ENCODE data around the gene ESRRG.

The ESRRG gene

GRCh38 chr1:216731562-216731961, 8.3 kb upstream of the ESRRG start:
- Histone ChIP-seq H3K27me3 (ENCODE audit: insufficient read depth, low read length, poor library complexity) (no peaks in the 10 kb centered on the region), H3K27ac (ENCODE audit: low read length) (no peak overlapping the region), H3K4me2 (ENCODE audit: insufficient read depth, low read length) (no peak overlapping the region), H2AFZ (ENCODE audit: low read depth, low read length) (no peak overlapping the region), H3K79me2 (ENCODE audit: insufficient read depth, low read length) (no peaks in the 10 kb centered on the region), H3K36me3 (ENCODE audit: insufficient read depth, low read length) (no peaks in the 10 kb centered on the region), H4K20me1 (ENCODE audit: insufficient read depth, low read length) (no peaks in the 10 kb centered on the region), H3K4me3 (ENCODE audit: low read depth in 1 of 2, low read length in 2 of 2) (no peak overlapping the region), H3K9ac (ENCODE audit: low read depth, low read length) (no peak overlapping the region), H3K9me3 (ENCODE audit: insufficient read depth, low read length, severe bottlenecking) (no peaks in the 10 kb centered on the region), H3K4me1 (ENCODE audit: insufficient read depth, low read length) (no peaks in the 10 kb centered on the region)
- no peak for TF ChIP-seq EZH2 (IDR thresholded peaks at IDR 0.05; ENCODE audit: borderline replicate concordance, low read depth, low read length, severe bottlenecking)
- no peak for TF ChIP-seq CTCF (IDR thresholded peaks at IDR 0.05; ENCODE audit: borderline replicate concordance, extremely low read depth, low read length, poor library complexity, severe bottlenecking)
- DNase-seq (no peak), ATAC-seq (ENCODE audit: insufficient read depth, low read depth) (no peak)

- no peak overlapping the region for H3K4me2 ChIP-seq (ENCODE audit: insufficient read depth, low read length)
- no peak overlapping the region for H3K9ac ChIP-seq (ENCODE audit: low read depth, low read length)
- H3K36me3 ChIP-seq (ENCODE audit: insufficient read depth, low read length): no peaks in the 10 kb centered on the region
- H3K4me3 ChIP-seq (ENCODE audit: low read depth in 1 of 2, low read length in 2 of 2): no peak overlapping the region
- H3K79me2 ChIP-seq (ENCODE audit: insufficient read depth, low read length): no peaks in the 10 kb centered on the region
- no peak overlapping the region for H2AFZ ChIP-seq (ENCODE audit: low read depth, low read length)
- H3K9me3 ChIP-seq (ENCODE audit: insufficient read depth, low read length, severe bottlenecking): no peaks in the 10 kb centered on the region
- TF ChIP-seq EZH2 (IDR thresholded peaks at IDR 0.05; ENCODE audit: borderline replicate concordance, low read depth, low read length, severe bottlenecking): no peak
- TF ChIP-seq CTCF (IDR thresholded peaks at IDR 0.05; ENCODE audit: borderline replicate concordance, extremely low read depth, low read length, poor library complexity, severe bottlenecking): no peak
- no peak for DNase-seq
- H4K20me1 ChIP-seq (ENCODE audit: insufficient read depth, low read length): no peaks in the 10 kb centered on the region
- H3K27me3 ChIP-seq (ENCODE audit: insufficient read depth, low read length, poor library complexity): no peaks in the 10 kb centered on the region
- no peak overlapping the region for H3K27ac ChIP-seq (ENCODE audit: low read length)
- ATAC-seq (ENCODE audit: insufficient read depth, low read depth): no peak
- no peaks in the 10 kb centered on the region for H3K4me1 ChIP-seq (ENCODE audit: insufficient read depth, low read length)
These were observed 3.2 kb upstream of the ESRRG start for GRCh38 chr1:216726435-216726834.

GRCh38 chr1:216722821-216723220, 408 bp downstream of the ESRRG start:
- ATAC-seq (ENCODE audit: insufficient read depth, low read depth) (no peak), DNase-seq (no peak)
- Histone ChIP-seq H3K27me3 (ENCODE audit: insufficient read depth, low read length, poor library complexity) (no peaks in the 10 kb centered on the region), H3K4me1 (ENCODE audit: insufficient read depth, low read length) (no peaks in the 10 kb centered on the region), H3K9me3 (ENCODE audit: insufficient read depth, low read length, severe bottlenecking) (no peaks in the 10 kb centered on the region), H2AFZ (ENCODE audit: low read depth, low read length) (no peak overlapping the region), H3K4me3 (ENCODE audit: low read depth in 1 of 2, low read length in 2 of 2) (no peak overlapping the region), H3K27ac (ENCODE audit: low read length) (no peak overlapping the region), H3K4me2 (ENCODE audit: insufficient read depth, low read length) (no peak overlapping the region), H3K9ac (ENCODE audit: low read depth, low read length) (no peak overlapping the region), H4K20me1 (ENCODE audit: insufficient read depth, low read length) (no peaks in the 10 kb centered on the region), H3K36me3 (ENCODE audit: insufficient read depth, low read length) (no peaks in the 10 kb centered on the region), H3K79me2 (ENCODE audit: insufficient read depth, low read length) (no peaks in the 10 kb centered on the region)
- no peak for TF ChIP-seq CTCF (IDR thresholded peaks at IDR 0.05; ENCODE audit: borderline replicate concordance, extremely low read depth, low read length, poor library complexity, severe bottlenecking)
- TF ChIP-seq EZH2 (IDR thresholded peaks at IDR 0.05; ENCODE audit: borderline replicate concordance, low read depth, low read length, severe bottlenecking): no peak

- Histone ChIP-seq H3K27ac (ENCODE audit: low read length) (no peak overlapping the region), H3K9ac (ENCODE audit: low read depth, low read length) (no peak overlapping the region), H3K4me2 (ENCODE audit: insufficient read depth, low read length) (no peak overlapping the region), H3K79me2 (ENCODE audit: insufficient read depth, low read length) (no peaks in the 10 kb centered on the region), H3K27me3 (ENCODE audit: insufficient read depth, low read length, poor library complexity) (no peaks in the 10 kb centered on the region), H4K20me1 (ENCODE audit: insufficient read depth, low read length) (no peaks in the 10 kb centered on the region), H2AFZ (ENCODE audit: low read depth, low read length) (no peak overlapping the region), H3K4me3 (ENCODE audit: low read depth in 1 of 2, low read length in 2 of 2) (no peak overlapping the region), H3K9me3 (ENCODE audit: insufficient read depth, low read length, severe bottlenecking) (no peaks in the 10 kb centered on the region), H3K4me1 (ENCODE audit: insufficient read depth, low read length) (no peaks in the 10 kb centered on the region), H3K36me3 (ENCODE audit: insufficient read depth, low read length) (no peaks in the 10 kb centered on the region)
- ATAC-seq (ENCODE audit: insufficient read depth, low read depth) (no peak), DNase-seq (no peak)
- no peak for TF ChIP-seq EZH2 (IDR thresholded peaks at IDR 0.05; ENCODE audit: borderline replicate concordance, low read depth, low read length, severe bottlenecking)
- no peak for TF ChIP-seq CTCF (IDR thresholded peaks at IDR 0.05; ENCODE audit: borderline replicate concordance, extremely low read depth, low read length, poor library complexity, severe bottlenecking)
These were observed 1.4 kb downstream of the ESRRG start for GRCh38 chr1:216721863-216722262.

Data from DND-41 (cell line).